ENCODE results near the gene CGNL1. TPM values are rescaled to one million over a fixed set of nuclear protein-coding genes. Genes with fewer than 3 reads are reported as not detected.

Gene CGNL1, protein sequence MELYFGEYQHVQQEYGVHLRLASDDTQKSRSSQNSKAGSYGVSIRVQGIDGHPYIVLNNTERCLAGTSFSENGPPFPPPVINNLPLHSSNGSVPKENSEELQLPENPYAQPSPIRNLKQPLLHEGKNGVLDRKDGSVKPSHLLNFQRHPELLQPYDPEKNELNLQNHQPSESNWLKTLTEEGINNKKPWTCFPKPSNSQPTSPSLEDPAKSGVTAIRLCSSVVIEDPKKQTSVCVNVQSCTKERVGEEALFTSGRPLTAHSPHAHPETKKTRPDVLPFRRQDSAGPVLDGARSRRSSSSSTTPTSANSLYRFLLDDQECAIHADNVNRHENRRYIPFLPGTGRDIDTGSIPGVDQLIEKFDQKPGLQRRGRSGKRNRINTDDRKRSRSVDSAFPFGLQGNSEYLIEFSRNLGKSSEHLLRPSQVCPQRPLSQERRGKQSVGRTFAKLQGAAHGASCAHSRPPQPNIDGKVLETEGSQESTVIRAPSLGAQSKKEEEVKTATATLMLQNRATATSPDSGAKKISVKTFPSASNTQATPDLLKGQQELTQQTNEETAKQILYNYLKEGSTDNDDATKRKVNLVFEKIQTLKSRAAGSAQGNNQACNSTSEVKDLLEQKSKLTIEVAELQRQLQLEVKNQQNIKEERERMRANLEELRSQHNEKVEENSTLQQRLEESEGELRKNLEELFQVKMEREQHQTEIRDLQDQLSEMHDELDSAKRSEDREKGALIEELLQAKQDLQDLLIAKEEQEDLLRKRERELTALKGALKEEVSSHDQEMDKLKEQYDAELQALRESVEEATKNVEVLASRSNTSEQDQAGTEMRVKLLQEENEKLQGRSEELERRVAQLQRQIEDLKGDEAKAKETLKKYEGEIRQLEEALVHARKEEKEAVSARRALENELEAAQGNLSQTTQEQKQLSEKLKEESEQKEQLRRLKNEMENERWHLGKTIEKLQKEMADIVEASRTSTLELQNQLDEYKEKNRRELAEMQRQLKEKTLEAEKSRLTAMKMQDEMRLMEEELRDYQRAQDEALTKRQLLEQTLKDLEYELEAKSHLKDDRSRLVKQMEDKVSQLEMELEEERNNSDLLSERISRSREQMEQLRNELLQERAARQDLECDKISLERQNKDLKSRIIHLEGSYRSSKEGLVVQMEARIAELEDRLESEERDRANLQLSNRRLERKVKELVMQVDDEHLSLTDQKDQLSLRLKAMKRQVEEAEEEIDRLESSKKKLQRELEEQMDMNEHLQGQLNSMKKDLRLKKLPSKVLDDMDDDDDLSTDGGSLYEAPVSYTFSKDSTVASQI
- total RNA-seq (10 to 100 TPM; 14.5 to 30.9 TPM), polyA plus RNA-seq (ENCODE audit: insufficient read length in 2 of 2) (10 to 100 TPM; 17.3 to 20.8 TPM)
- long read RNA-seq, donor 1, partial matches to known transcripts: 5 of 5 reads
- long read RNA-seq, donor 1, other reads (novel, unspliced or antisense): 0 of 5 reads
- long read RNA-seq, donor 2, full-length matches to known transcripts: 1 of 1 reads
- long read RNA-seq, donor 2, partial matches to known transcripts: 0 of 1 reads
- long read RNA-seq, donor 2, other reads (novel, unspliced or antisense): 0 of 1 reads
- long read RNA-seq, donor 3, full-length matches to known transcripts: 1 of 11 reads
- long read RNA-seq, donor 3, partial matches to known transcripts: 10 of 11 reads
- long read RNA-seq, donor 3, other reads (novel, unspliced or antisense): 0 of 11 reads
- long read RNA-seq, donor 4, partial matches to known transcripts: 11 of 11 reads
- long read RNA-seq, donor 4, other reads (novel, unspliced or antisense): 0 of 11 reads

DNA sequence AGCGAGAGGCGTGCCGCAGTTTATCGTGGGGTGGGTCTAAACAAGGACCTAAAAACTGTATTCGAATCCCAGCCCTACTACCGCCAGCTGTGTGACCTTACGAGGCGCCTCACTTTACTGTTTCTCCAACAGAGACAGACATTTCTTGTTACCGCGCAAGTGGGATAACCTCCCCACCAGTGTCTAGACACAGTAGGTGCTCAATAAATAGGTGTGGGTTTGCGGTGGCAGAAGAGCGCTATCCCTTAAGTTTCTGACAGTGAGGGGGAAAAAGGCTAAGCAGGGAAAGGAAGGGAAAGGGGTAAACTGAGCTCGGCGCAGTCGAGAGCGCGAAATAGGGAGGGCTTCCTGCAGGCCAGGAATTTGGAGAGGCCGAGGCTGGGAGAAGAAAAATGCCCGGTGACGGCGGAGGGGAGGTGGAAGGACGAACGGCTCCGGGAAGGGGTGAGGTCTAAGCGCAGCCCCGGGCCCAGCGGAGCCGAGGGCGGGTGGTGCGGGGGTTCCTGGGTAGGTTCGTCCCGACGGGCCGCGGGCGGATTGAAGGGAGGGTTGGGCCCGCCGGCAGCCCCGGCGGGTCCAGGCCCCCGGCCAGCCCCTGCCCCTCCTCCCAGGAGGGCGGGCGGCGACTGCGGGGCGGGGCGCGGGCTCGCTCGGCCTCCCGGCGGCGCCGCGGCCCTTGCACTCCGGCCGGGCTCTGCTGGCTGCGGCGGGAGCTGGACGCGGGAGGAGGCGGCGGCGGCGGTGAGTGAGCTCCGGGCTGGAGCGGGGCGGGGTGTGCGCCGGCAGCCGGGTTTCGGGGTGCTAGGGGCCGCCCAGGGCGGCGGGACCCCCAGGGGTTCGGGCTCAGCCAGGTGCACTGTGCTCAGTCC is at the start of gene CGNL1:
Gene CGNL1 (plus strand): TSS at position 679 of the 869 bp plus-strand sequence. CDS start 61,495 bp downstream, outside the sequence.
- Histone ChIP-seq H3K27me3 (ENCODE audit: control insufficient read depth, insufficient read depth, low read length) (peaks cover 16% of the 10 kb centered on the region), H3K9me3 (ENCODE audit: control insufficient read depth, insufficient read depth, low read length) (no peaks in the 10 kb centered on the region), H3K4me1 (ENCODE audit: control insufficient read depth, insufficient read depth, low read length) (peaks cover 16% of the 10 kb centered on the region), H3K36me3 (ENCODE audit: control insufficient read depth, insufficient read depth, low read length) (no peaks in the 10 kb centered on the region), H3K27ac (ENCODE audit: low read depth, low read length) (peak within 1 kb of the TSS; percentile 61), H3K4me3 (ENCODE audit: low read depth, low read length) (peak within 1 kb of the TSS; percentile 58)
- WGBS (ENCODE audit: insufficient coverage): 5% methylated on average over 67 of the region's 76 CpGs
- DNase-seq (ENCODE audit: low read depth in 4 of 6, low spot score in 6 of 6): peak in 2 of 6 donors; percentile 50 to 65

DNA sequence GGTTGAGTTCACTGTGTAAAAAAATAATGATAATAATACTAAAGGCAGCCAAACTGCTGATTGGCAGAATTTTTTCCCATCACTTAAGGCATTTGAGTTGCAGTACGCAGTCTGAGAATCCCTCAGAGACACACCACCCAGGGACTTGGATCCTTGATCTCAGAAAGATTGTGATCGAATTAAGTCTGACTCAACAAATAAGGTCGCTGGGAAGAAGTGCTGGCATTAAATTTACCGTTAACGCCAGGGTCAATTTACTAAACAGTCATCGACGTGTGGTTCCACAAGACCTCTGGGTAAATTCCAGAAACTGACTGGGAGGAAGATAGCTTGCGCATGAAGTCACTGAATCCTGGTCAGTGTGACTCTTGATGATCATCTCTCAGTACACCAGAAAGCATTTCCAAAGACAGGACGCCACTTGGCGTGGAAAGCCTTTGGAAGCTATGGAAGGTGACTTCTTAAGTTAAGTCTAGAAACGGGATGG is 48.3 kb upstream of the CGNL1 start:
- Histone ChIP-seq H3K4me1 (ENCODE audit: control insufficient read depth, insufficient read depth, low read length) (peaks cover 8% of the 10 kb centered on the region), H3K27me3 (ENCODE audit: control insufficient read depth, insufficient read depth, low read length) (no peaks in the 10 kb centered on the region)

DNA sequence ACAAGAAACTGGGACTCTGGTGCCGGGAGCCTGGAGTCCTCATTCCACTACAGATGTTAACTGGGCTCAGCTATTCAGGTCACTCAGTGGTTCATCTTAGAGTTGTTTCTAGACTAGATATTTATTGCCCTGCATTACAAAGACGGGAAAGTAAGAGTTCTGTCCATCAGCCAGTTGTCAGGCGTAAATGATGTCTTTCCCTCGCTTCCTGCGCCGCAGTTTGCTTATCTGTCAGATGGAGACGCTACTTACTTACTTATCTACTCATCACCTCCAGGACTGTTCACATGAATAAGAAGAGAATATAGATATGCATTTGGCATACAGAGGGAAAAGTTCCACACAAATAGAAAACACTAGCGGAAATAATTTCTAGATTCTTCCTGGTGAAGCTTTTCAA is 47.8 kb upstream of the CGNL1 start:
- H3K36me3 ChIP-seq (ENCODE audit: control insufficient read depth, insufficient read depth, low read length): no peaks in the 10 kb centered on the region
- peaks cover 3% of the 10 kb centered on the region for H3K4me1 ChIP-seq (ENCODE audit: control insufficient read depth, insufficient read depth, low read length)
- no peak overlapping the region for H3K27ac ChIP-seq (ENCODE audit: low read depth, low read length)
- H3K27me3 ChIP-seq (ENCODE audit: control insufficient read depth, insufficient read depth, low read length): no peaks in the 10 kb centered on the region
- no peak for DNase-seq (ENCODE audit: low read depth in 4 of 6, low spot score in 6 of 6)
- H3K4me3 ChIP-seq (ENCODE audit: low read depth, low read length): no peak overlapping the region
- H3K9me3 ChIP-seq (ENCODE audit: control insufficient read depth, insufficient read depth, low read length): no peaks in the 10 kb centered on the region
- 92% methylated on average over 2 of the region's 8 CpGs for WGBS (ENCODE audit: insufficient coverage)

More for the DNA sequence above, 48.3 kb upstream of the CGNL1 start:
- Histone ChIP-seq H3K36me3 (ENCODE audit: control insufficient read depth, insufficient read depth, low read length) (no peaks in the 10 kb centered on the region), H3K9me3 (ENCODE audit: control insufficient read depth, insufficient read depth, low read length) (no peaks in the 10 kb centered on the region), H3K27ac (ENCODE audit: low read depth, low read length) (no peak overlapping the region), H3K4me3 (ENCODE audit: low read depth, low read length) (no peak overlapping the region)
- 80% methylated on average over 10 of the region's 11 CpGs for WGBS (ENCODE audit: insufficient coverage)
- DNase-seq (ENCODE audit: low read depth in 4 of 6, low spot score in 6 of 6): no peak

DNA sequence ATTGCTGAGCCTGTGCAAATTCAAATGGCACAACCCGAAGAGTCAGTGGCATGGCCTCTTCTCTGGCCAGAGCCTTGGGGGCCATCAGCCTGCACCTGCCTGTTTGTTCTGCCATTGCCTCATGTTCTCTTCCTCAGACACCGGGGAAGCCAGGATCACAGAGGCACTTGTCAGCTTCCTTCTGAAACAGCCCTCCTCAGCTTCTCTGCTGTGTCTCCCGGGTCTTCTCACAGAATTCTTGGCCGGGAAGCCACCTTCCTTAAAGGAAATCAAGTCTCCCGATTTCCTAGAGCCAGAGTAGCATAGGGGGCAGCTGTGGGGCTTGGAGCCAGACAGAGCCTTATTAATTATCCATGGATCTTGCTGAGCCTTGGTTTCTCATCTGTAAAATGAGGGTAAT is 47.4 kb upstream of the CGNL1 start:
- Histone ChIP-seq H3K27me3 (ENCODE audit: control insufficient read depth, insufficient read depth, low read length) (no peaks in the 10 kb centered on the region), H3K27ac (ENCODE audit: low read depth, low read length) (no peak overlapping the region), H3K36me3 (ENCODE audit: control insufficient read depth, insufficient read depth, low read length) (no peaks in the 10 kb centered on the region), H3K4me3 (ENCODE audit: low read depth, low read length) (no peak overlapping the region), H3K4me1 (ENCODE audit: control insufficient read depth, insufficient read depth, low read length) (no peaks in the 10 kb centered on the region), H3K9me3 (ENCODE audit: control insufficient read depth, insufficient read depth, low read length) (no peaks in the 10 kb centered on the region)
- DNase-seq (ENCODE audit: low read depth in 4 of 6, low spot score in 6 of 6): no peak
- 76% methylated on average over 2 of the region's 5 CpGs for WGBS (ENCODE audit: insufficient coverage)

DNA sequence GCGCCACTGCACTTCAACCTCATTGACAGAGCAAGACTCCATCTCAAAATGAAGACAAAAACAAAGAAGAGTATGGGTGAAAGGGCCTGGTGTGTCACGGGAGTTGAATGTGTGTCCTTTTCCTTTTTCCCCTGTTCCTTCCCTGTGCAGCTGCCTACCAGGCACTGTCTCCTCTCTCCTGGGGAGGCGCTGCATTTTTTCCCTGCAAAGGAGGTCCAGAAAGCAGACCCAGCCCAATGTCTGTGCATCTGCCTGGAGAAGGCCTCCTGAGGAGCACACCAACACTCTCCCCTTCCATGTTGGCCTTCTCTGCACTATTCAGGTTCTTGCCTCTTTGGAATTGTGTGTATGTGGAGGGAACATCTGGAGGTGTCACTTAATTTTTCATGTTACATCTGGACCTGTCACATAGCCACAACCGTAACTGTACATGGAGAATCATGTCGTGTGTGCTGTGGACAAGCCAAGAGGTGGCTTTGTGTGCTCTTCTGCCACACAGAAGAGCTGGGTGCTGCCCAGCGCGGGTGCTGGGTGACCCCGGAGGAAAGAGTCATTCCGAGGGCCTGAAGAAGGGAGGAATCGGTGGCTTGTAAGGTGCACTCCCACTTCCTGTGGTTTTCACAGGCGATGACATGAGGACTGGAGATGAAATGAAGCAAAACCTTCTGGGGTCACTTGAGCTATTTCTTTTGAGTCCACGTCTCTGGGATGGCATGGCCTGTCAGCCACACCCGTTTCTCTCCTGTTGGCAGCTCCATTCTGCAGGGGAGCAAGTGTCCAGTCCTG is 46.5 kb upstream of the CGNL1 start:
- H3K27me3 ChIP-seq (ENCODE audit: control insufficient read depth, insufficient read depth, low read length): no peaks in the 10 kb centered on the region
- H3K4me3 ChIP-seq (ENCODE audit: low read depth, low read length): no peak overlapping the region
- H3K27ac ChIP-seq (ENCODE audit: low read depth, low read length): no peak overlapping the region
- no peaks in the 10 kb centered on the region for H3K9me3 ChIP-seq (ENCODE audit: control insufficient read depth, insufficient read depth, low read length)
- DNase-seq (ENCODE audit: low read depth in 4 of 6, low spot score in 6 of 6): no peak
- H3K36me3 ChIP-seq (ENCODE audit: control insufficient read depth, insufficient read depth, low read length): no peaks in the 10 kb centered on the region
- peaks cover 5% of the 10 kb centered on the region for H3K4me1 ChIP-seq (ENCODE audit: control insufficient read depth, insufficient read depth, low read length)
- WGBS (ENCODE audit: insufficient coverage): 91% methylated on average over 12 of the region's 13 CpGs

DNA sequence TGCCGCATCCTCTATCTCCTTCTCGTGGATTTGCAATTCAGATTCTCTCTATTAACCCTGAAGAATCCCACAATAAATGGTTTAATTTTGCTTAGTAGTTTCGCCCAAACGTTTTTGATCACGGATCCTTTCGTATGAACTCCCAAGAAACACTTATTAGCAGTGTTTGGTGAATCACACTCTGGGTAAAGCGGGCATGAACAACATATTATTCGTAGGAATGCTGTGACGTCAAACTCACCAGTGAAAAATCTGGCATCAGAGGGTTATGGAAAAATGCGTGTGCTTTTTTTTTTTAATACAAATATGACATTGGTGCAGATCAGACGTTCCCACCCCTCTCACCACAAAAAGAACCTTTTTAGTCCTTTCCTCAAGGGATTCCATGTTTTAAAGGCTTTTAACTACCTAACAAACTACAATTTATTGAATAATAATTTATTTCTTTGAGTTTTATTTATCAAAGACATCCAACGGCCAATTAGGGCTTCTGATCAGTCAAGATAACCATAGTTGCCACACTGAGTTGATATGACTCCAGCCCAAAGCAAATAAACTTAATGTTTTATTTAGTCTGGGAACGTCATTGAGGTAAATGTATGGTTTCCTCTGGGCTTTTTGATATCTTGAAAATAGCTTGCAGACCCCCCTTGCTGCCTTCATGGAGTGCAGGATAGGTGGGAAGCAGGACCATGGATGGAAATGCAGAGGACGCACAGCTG is 45.5 kb upstream of the CGNL1 start:
- Histone ChIP-seq H3K4me1 (ENCODE audit: control insufficient read depth, insufficient read depth, low read length) (peaks cover 9% of the 10 kb centered on the region), H3K9me3 (ENCODE audit: control insufficient read depth, insufficient read depth, low read length) (no peaks in the 10 kb centered on the region), H3K4me3 (ENCODE audit: low read depth, low read length) (no peak overlapping the region), H3K36me3 (ENCODE audit: control insufficient read depth, insufficient read depth, low read length) (no peaks in the 10 kb centered on the region), H3K27me3 (ENCODE audit: control insufficient read depth, insufficient read depth, low read length) (no peaks in the 10 kb centered on the region), H3K27ac (ENCODE audit: low read depth, low read length) (no peak overlapping the region)
- WGBS (ENCODE audit: insufficient coverage): 100% methylated on average over 1 of the region's 14 CpGs
- DNase-seq (ENCODE audit: low read depth in 4 of 6, low spot score in 6 of 6): no peak

DNA sequence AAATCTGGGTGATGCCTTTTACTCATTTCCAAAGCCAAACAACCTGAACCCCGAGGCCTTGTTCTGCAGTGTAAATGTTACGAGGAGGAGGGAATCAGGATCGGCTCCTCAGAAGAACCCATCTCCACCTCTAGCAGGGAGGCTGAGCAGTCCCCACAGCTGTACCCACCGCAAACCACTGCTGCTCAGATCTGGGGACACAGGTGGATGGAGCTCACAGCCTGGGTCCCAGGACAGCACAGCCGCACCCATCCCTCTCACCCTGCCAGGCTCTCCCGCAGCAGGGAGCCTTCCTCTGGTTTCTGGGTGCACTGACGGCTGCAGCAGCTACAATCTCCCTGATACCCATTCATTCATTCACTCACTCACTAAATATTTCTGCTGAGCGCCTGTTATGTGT is 44.0 kb upstream of the CGNL1 start:
- whole genome bisulfite sequencing (ENCODE audit: insufficient coverage): 76% methylated on average over 6 of the region's 8 CpGs
- no peak overlapping the region for H3K4me3 ChIP-seq (ENCODE audit: low read depth, low read length)
- no peaks in the 10 kb centered on the region for H3K27me3 ChIP-seq (ENCODE audit: control insufficient read depth, insufficient read depth, low read length)
- H3K9me3 ChIP-seq (ENCODE audit: control insufficient read depth, insufficient read depth, low read length): no peaks in the 10 kb centered on the region
- H3K4me1 ChIP-seq (ENCODE audit: control insufficient read depth, insufficient read depth, low read length): peaks cover 9% of the 10 kb centered on the region
- no peak for DNase-seq (ENCODE audit: low read depth in 4 of 6, low spot score in 6 of 6)
- H3K27ac ChIP-seq (ENCODE audit: low read depth, low read length): no peak overlapping the region
- H3K36me3 ChIP-seq (ENCODE audit: control insufficient read depth, insufficient read depth, low read length): no peaks in the 10 kb centered on the region

Data from spinal cord (tissue), 10 donors.